HG02973 (cell line): ENCODE measurements around the gene ING2.

ENCODE experiments used
- ATAC-seq: cut with Tn5 transposase; IDR thresholded peaks from one replicate; pipeline ENCODE4 v1.9.1; 2021; ENCODE audit warnings: moderate library complexity; ENCODE audit not compliant: unreplicated experiment

Gene ING2

DNA sequence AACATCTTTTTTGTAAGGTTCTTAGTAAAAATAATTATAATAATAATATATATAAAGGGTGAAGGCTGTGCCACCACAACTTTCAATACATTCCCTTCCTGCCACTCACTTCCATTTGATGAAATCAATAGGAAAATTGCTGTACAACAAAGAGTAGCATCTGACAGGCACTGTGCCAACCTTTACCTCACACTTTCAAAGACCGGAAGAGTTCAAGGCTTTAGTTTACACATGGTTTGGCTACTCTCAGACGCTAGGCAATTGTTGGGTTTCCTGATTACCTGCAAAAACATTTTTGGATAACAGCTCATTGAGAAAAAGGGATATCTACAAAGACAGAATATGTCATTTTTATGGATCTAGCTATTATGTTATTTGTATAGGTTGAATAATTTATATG lies 5.5 kb upstream of the ING2 start:
- ATAC-seq: no peak

DNA sequence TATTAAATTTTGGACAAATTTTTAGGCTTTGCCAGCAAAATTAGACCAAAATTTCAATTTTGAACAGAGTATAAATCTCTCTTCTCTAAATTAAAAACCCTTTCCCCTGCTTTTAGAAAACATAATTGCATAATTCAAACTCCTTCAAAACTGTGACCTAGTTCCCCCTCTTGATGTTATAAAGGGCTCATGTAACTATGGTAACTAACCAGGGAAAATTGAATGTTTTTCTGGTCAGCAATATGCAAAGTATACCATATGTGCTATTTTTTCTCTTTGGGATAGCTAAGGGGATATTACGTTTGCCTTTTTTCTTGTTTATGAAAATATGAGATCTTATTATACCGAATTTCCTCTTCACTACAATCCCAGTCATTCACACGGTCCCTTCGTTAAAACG lies 5.1 kb upstream of the ING2 start:
- no peak for ATAC-seq

- ATAC-seq: peak; percentile 0
Observed at GRCh38 chr4:183503497-183504063, 1.3 kb upstream of the ING2 start.

GRCh38 chr4:183504064-183504929 lies 561 bp upstream of the ING2 start:
- peak; percentile 68 for ATAC-seq

DNA sequence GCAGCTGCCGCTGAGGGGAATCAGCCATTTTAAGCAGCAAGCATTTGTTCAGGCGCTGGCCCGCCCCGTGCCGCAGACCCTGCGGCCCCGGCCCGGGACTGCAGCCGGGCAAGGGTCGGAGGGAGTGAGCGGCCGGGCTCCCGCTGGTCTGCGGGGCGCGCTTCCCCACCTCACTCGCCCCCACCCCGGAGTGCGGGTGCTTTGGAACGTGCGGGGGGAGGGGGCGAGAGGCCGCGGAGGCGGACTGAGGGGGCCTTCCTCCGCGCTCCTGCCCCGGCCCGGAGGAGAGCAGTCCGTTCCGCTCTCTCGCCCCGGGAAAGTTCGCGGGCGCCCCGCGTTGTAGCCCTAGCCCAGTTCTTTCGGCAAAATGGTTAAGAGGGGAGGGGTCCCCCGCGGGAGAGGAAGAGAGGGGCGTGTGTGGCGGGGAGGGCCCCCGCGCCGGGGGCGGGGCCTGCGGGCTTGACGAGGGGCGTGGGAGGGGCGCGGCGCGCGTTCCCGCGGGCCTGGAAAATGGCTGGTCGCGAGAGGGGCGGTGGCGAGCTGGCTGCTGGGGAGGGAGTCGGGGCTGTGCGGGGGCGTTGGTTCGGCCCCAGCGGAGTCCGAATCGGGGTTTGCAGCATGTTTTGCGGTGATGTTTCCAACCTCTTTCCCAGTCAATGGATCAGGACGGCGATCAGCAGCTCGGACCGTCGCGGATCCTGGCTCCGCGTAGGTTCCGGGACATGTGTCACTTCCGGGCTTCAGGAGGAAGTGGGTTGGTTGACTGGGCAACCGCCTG lies 942 bp downstream of the ING2 start:
- peak; percentile 40 for ATAC-seq

GRCh38 chr4:183506389-183506735 lies 1.5 kb downstream of the ING2 start:
- ATAC-seq: no peak

- no peak for ATAC-seq
Observed at GRCh38 chr4:183507925-183508696, 3.3 kb downstream of the ING2 start.

GRCh38 chr4:183508697-183509335 lies 4.0 kb downstream of the ING2 start:
- ATAC-seq: no peak

DNA sequence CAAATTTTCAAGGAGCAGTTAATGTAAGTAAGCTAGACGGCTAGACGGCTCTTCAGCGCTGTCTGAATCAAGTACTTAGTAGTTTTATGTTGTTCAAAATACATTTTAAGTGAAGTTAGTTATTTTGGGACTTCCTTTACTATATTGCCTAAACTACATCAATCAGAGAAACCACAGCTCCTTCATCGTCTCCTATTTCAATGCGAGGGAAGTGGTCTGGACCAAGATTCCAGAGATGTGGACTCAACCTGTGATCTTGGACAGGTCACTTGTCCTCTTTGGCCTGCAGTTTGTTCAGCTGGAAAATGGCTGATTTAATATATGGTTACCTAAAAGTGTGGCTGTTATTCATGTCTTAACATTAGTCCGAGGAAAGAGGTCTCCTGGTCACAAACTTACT lies 10.6 kb downstream of the ING2 start:
- no peak for ATAC-seq

GRCh38 chr4:183517194-183517593 lies 12.3 kb downstream of the ING2 start:
- no peak for ATAC-seq

DNA sequence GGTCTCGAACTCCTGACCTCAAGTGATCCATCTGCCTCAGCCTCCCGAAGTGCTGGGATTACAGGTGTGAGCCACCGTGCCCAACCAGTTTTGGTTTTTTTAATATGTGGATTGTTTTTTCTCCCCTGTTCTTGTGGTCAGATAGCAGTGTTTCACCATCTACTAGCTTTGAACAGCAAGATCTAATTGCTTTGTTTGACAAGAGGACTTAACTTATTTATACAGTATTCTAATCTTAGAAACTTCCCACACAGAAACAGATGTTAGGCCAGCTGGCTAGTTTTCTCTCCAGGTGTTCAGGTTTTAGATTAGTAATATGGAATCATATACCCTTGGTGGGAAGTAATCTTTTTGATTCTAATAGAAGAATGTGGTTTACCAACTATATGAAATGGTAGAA lies 12.9 kb downstream of the ING2 start:
- no peak for ATAC-seq

DNA sequence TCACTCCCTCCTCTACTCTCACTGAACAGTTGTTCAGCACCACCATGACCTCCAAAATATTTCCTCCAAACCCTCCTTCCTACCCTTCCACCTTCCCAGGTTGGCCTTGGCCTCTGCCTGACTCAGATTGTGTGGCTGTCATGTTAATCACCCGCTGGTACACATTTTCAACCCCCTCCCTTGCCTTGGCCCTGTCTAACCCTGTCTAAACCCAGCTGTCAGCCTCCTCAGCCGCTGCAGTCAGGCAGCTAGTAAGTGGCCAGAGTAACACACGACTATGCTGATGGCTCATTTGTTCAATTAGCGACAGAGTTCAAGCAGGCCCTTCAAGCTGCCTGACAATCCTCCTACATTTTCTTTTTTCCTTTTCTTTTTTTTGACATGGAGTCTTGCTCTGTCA lies 18.0 kb downstream of the ING2 start:
- ATAC-seq: no peak

- no peak for ATAC-seq
Observed at GRCh38 chr4:183527326-183527725, 22.5 kb downstream of the ING2 start.

DNA sequence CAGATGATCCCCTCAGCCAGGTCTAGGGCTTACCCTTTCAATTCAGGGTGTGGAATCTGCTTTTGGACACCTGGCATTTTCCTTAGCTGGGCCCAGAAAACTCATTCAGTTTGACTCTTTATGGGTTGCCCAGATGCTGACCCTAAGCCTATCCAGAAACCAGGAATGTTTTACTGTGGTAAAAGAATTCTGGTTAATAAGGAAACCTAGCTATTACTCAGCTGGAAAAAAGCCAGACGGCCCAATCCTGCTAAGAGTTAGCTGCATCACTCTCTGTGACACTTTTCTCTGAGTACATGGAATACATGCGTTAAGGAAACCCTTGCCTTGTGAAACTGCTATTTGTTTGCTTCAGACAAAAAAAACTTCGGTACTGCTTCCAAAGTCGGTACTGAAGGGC lies 28.0 kb downstream of the ING2 start:
- no peak for ATAC-seq

- no peak for ATAC-seq
Observed at GRCh38 chr4:183533698-183534097, 28.8 kb downstream of the ING2 start.

DNA sequence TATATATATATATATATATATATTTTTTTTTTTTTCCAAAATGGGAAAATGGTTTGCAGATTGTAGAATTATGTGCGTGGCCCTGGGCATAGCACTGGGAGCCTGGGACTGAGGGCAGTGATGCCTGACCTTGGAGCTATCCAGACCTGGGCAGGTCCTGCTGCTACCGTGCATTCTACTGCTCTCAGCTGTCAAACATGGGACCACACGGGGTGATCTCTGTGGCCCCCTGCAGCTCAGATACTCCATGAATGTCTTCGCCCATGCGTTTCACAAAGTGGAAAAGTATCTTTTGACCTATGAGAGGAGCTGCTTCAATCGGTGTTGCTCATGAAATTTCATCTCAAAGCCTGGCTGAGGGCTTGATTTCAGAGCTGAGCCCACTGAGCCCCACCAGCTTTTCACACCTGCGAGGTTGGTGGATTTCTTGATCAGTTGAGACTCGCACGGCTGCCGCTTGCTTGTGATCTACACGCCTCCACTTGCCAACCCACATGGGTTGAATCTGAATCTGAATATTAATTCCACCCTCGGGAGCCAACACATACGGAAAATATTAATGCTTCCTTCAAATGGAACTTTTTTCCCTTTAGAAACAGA lies 35.7 kb downstream of the ING2 start:
- ATAC-seq: no peak

- ATAC-seq: no peak
Observed at GRCh38 chr4:183541010-183541751, 36.3 kb downstream of the ING2 start.

DNA sequence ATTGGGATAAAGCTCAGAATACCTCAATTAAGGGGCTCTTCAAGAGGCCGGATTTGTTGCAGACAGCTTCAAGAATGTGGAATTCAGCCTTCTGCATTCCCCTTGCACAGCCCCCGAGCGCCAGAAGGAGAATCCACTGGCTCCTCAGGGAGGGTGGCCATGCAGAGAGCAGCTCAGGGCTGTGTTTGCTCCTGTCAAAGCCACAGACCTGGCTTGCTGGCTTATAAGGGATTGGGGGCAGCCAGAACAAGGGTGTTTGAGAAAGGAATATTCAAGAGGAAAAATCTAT lies 36.8 kb downstream of the ING2 start:
- no peak for ATAC-seq

GRCh38 chr4:183543435-183543834 lies 38.6 kb downstream of the ING2 start:
- ATAC-seq: no peak

GRCh38 chr4:183544109-183544508 lies 39.3 kb downstream of the ING2 start:
- no peak for ATAC-seq
